ENCODE data around the gene DNAH11. TPM values are rescaled to one million over a fixed set of nuclear protein-coding genes. Genes with fewer than 3 reads are reported as not detected.

Gene DNAH11
- total and polyA plus RNA-seq, 9 of the 15 experiments (the other 6 are each of a cell fraction or from before 2014, with no cell fraction given): under 0.01 TPM; not detected in 7

DNA sequence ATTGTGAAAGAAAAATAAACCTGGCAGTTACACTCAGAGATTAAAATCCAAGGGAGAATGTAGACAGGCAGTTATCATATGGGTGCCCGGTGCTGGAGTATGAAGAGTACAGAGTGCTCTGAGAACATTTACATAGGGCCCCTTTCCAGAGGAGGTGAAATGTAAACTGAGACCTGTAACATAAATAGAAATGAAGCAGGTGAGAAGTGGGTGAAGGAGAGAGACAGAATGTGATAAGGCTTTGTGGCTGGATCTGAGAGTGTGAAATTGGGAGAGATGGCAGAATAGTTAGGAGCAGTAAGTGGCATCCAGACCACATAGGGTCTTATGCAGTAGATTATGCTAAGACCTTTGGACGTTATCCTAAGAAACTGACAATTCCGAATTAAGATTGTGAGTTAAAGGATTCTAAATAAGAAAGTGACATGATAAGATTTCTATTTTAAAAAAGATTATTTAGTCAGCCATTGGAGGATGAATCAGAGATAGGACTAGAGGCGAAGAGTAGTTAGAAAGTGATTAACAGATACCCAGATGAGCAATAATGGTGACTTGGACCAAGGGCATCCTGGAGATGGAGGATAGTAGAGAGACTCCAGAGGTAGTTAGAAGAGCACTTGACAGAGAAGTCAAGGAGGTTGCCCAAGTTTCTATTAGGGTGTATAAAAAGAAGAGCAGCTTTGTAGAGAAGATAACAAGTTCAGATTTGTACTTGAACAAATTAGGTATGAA is 36.7 kb downstream of the DNAH11 start:
- no peak overlapping the region for H3K9ac ChIP-seq (ENCODE audit: insufficient read depth in 1 of 2, low read depth in 2 of 2, low read length in 2 of 2)
- no peaks in the 10 kb centered on the region for H3K36me3 ChIP-seq (ENCODE audit: control insufficient read depth, insufficient read depth, low read length)
- ATAC-seq (no peak), DNase-seq (ENCODE audit: extremely low read depth in 1 of 4, low spot score in 3 of 4) (no peak), FAIRE-seq (no peak)
- no TSS peak for BruUV-seq (replicated peaks)
- H3K9me3 ChIP-seq (replicated peaks; ENCODE audit: control insufficient read depth, insufficient read depth, low read depth, low read length): no peaks in the 10 kb centered on the region
- H3K4me2 ChIP-seq (ENCODE audit: insufficient read depth, low read length): no peak overlapping the region
- no peak overlapping the region for H2AFZ ChIP-seq (ENCODE audit: low read depth, low read length)
- H3K27me3 ChIP-seq (ENCODE audit: control insufficient read depth in 2 of 2, insufficient read depth in 2 of 2, low read length in 2 of 2): peaks cover 0 to 3% of the 10 kb centered on the region in 2 experiments; a peak in 1 of 5 replicates
- no peaks in the 10 kb centered on the region for H3K4me1 ChIP-seq (replicated peaks in 1 of 2; ENCODE audit: control insufficient read depth in 2 of 2, insufficient read depth in 2 of 2, low read length in 2 of 2)
- TF ChIP-seq MCM3 (IDR thresholded peaks at IDR 0.05) (no peak), RBM17 (IDR thresholded peaks at IDR 0.05; ENCODE audit: borderline replicate concordance, low read depth, low read length) (no peak)
- TF ChIP-seq, protein P1, sequence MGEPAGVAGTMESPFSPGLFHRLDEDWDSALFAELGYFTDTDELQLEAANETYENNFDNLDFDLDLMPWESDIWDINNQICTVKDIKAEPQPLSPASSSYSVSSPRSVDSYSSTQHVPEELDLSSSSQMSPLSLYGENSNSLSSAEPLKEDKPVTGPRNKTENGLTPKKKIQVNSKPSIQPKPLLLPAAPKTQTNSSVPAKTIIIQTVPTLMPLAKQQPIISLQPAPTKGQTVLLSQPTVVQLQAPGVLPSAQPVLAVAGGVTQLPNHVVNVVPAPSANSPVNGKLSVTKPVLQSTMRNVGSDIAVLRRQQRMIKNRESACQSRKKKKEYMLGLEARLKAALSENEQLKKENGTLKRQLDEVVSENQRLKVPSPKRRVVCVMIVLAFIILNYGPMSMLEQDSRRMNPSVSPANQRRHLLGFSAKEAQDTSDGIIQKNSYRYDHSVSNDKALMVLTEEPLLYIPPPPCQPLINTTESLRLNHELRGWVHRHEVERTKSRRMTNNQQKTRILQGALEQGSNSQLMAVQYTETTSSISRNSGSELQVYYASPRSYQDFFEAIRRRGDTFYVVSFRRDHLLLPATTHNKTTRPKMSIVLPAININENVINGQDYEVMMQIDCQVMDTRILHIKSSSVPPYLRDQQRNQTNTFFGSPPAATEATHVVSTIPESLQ (CRISPR knock-in tag; IDR thresholded peaks at IDR 0.05): no peak
- TF ChIP-seq, protein P2, sequence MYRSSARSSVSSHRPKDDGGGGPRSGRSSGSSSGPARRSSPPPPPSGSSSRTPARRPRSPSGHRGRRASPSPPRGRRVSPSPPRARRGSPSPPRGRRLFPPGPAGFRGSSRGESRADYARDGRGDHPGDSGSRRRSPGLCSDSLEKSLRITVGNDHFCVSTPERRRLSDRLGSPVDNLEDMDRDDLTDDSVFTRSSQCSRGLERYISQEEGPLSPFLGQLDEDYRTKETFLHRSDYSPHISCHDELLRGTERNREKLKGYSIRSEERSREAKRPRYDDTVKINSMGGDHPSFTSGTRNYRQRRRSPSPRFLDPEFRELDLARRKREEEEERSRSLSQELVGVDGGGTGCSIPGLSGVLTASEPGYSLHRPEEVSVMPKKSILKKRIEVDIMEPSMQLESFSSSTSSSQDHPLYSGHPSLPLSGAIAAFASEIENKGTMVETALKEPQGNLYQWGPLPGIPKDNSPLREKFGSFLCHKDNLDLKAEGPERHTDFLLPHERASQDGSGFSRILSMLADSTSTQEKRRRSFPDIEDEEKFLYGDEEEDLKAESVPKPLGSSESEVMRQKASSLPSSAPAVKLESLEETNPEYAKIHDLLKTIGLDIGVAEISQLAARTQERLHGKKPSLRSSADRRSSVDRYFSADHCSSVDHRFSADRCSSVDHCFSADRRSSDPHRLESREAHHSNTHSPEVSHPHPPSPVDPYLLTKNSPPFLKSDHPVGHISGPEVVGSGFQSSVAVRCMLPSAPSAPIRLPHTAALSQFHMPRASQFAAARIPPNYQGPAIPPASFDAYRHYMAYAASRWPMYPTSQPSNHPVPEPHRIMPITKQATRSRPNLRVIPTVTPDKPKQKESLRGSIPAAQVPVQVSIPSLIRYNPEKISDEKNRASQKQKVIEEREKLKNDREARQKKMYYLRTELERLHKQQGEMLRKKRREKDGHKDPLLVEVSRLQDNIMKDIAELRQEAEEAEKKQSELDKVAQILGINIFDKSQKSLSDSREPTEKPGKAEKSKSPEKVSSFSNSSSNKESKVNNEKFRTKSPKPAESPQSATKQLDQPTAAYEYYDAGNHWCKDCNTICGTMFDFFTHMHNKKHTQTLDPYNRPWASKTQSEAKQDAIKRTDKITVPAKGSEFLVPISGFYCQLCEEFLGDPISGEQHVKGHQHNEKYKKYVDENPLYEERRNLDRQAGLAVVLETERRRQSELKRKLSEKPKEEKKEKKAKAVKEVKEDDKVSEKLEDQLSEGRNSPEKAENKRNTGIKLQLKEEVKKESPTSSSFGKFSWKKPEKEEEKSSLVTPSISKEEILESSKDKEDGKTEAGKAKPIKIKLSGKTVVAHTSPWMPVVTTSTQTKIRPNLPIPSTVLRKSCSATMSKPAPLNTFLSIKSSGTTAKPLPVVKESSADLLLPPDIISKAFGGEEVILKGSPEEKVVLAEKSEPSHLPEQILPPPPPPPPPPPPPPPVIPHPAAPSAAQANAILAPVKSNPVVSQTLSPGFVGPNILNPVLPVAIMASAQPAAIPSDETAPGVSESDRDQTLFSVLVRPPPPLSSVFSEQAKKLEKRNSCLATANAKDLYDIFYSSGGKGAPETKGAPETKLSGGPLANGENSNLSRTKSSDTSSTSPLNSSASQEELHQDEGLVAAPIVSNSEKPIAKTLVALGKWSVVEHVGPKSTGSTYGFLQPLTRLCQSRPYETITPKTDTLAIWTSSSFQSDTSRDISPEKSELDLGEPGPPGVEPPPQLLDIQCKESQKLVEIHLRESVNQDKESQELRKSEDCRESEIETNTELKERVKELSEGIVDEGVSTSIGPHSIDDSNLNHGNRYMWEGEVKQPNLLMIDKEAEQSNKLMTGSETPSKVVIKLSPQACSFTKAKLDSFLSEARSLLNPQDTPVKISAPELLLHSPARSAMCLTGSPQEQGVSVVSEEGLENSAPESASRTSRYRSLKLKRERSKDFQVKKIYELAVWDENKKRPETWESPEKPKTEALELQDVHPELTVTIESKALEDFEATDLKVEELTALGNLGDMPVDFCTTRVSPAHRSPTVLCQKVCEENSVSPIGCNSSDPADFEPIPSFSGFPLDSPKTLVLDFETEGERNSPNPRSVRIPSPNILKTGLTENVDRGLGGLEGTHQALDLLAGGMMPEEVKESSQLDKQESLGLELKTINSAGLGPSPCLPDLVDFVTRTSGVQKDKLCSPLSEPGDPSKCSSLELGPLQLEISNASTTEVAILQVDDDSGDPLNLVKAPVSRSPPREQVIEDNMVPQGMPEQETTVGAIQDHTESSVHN (IDR thresholded peaks at IDR 0.05; ENCODE audit: borderline replicate concordance in 1 of 2, low read depth in 1 of 2): no peak
- POLR2A ChIA-PET: no interaction called here
- H4K20me1 ChIP-seq (replicated peaks; ENCODE audit: control insufficient read depth, insufficient read depth, low read length): no peaks in the 10 kb centered on the region
- in situ Hi-C loops (cut with MboI): no loop called here
- no peaks in the 10 kb centered on the region for H3K79me2 ChIP-seq (ENCODE audit: control insufficient read depth, insufficient read depth, low read length)
- no peaks in the 10 kb centered on the region for H3K9me1 ChIP-seq (ENCODE audit: control insufficient read depth, insufficient read depth, low read length)
- no peak overlapping the region for H3K4me3 ChIP-seq
- CTCF ChIA-PET (ENCODE audit: low intra/inter-chr PET ratio): no interaction called here
- no peak overlapping the region for H3K27ac ChIP-seq (ENCODE audit: extremely low read depth, low read depth, low read length)
- intact Hi-C loops (cut with micrococcal nuclease): no loop called here
- WGBS (ENCODE audit: insufficient coverage, low coverage, missing lambda C conversion rate): 0% methylated on average over 4 of the region's 4 CpGs

Measured in K562 (cell line).